ENCODE results near the gene USP5.
"Not testable (repeated sequence)": the region's sequence is repeated elsewhere in the genome, so short reads cannot be mapped to it uniquely, and the experiment has no call there.

USP5 gene

GRCh38 chr12:6867413-6868210, 15.7 kb downstream of the USP5 start, which contains the start of gene TPI1:
Gene TPI1, plus strand, starts transcription at chr12:6867531. Its CDS starts 36 bp downstream, at chr12:6867567.
- peak; percentile 70 for DNase-seq

DNA sequence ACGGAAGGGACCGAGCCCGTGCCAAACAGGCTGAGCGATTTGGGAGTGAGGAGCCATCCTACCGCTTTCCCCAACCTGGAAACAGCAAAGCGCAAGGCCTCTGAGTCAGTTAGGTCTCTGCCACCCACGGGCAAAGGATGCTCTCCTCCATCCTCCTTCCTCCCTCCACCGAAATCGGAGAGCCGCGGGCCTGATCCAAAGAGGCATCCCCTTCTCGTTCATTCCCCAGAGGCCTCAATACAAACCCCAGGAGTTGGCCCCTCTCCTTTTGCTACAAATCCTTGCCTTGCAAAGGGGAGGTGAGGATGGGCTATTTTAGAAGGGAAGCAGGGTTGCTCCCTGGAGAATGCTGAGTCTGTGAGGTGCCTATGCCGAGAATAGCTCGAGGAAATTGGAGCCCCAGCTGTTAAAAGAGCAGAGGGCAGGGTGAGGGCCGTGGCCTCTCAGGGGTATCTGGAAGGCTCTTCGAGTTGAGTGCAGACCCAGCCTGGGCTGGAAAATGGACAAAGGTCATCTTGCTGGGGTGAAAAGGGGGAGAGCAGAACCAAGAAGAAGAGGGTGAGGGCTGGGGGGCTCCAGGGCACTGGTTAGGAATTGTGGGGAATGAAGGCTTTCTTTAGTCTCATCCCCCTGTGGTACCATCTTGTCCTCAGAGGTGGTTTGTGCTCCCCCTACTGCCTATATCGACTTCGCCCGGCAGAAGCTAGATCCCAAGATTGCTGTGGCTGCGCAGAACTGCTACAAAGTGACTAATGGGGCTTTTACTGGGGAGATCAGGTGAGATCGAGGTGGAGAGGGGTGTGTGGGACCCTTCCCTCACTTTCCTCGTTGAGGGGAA, 16.5 kb downstream of the USP5 start:
- DNase-seq, result no peak

GRCh38 chr12:6869049-6870021, 17.4 kb downstream of the USP5 start:
- DNase-seq, result peak; percentile 88

- DNase-seq, result not testable (repeated sequence)
Measured at GRCh38 chr12:6870304-6870703, 18.4 kb downstream of the USP5 start.

DNA sequence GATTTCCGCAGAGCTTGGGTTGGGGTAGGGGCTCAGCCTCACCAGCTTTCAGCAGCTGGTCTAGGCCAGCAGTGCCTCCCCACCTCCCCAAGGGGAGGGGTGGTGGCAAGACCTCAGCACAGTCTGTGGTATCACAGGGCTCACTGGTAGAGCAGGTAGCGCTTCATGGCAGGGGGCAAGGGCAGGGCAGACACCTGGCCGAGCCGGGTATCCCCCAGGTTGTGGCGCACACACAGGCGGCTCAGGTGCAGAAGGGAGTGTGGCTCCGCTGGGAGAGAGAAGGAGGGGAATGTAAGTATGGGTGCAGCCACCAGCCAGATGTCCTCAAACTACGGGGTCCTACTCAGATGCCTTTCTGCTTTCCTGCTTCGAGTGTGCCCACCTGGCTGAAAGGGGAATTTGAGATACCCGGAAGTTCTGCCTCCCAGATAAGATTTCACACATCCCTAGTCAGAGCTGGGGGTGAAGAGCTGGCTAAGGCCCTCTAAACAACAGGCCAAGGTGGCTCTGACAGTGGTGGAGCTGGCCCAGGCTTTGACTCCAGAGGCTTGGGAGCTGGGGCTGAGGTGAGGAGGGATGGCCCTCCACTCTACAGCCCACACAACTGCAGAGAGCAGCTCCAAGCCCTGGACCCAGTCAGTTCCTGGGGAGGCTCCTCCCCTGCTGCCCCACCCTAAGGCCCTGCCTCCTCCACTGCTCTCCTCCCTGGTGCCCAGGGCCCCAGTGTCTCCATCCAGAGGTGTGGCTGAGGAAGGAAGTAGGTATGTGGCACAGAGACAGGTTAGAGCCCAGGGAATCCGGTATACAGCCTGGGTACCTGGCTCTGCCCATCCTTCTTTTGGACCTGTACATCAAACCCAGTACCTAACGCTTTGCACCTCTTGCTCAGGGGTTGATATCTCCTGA, 19.4 kb downstream of the USP5 start:
- no peak for DNase-seq

GRCh38 chr12:6872073-6873048, 20.4 kb downstream of the USP5 start:
- peak; percentile 82 for DNase-seq

GRCh38 chr12:6873094-6874014, 21.4 kb downstream of the USP5 start, which contains the start of gene SPSB2:
Gene SPSB2, minus strand, starts transcription at chr12:6873303. Its CDS starts 402 bp downstream, at chr12:6872901.
- peak; percentile 100 for DNase-seq

- DNase-seq, result not testable (repeated sequence)
Measured at GRCh38 chr12:6874015-6874368, 22.0 kb downstream of the USP5 start.

DNA sequence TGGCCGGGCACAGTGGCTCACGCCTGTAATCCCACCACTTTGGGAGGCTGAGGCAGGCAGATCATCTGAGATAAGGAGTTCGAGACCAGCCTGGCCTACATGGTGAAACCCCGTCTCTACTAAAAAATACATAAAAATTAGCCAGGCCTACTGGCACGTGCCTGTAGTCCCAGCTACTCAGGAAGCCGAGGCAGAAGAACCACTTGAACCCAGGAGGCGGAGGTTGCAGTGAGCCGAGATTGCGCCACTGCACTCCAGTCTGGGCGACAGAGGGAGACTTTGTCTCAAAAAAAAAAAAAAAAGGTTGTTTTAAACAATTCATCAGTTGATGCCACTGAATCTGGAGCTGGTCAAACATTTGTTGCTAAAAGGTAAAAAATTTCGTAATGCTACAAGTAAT, 27.9 kb downstream of the USP5 start:
- DNase-seq, result not testable (repeated sequence)

GRCh38 chr12:6883252-6883651, 31.3 kb downstream of the USP5 start:
- DNase-seq, result no peak

DNA sequence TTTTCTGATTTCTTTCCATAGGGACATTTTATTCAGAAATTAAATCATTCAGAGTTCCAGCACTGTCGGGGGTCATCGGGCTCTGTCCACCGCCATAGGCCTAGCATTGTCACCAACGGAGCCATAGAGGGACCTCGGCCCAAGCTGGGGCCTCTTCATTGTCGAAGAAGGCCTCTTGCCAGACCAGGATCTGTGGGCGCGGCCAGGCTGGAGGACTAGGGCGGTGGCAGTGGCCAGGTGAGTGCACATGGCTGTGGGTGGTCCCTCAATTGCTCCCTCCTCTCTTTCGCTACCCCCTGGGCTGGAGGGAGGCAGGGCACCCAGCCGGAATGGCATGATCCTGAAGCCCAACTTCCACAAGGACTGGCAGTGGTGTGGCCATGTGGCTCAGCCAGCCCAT, 31.7 kb downstream of the USP5 start:
- DNase-seq, result no peak

DNA sequence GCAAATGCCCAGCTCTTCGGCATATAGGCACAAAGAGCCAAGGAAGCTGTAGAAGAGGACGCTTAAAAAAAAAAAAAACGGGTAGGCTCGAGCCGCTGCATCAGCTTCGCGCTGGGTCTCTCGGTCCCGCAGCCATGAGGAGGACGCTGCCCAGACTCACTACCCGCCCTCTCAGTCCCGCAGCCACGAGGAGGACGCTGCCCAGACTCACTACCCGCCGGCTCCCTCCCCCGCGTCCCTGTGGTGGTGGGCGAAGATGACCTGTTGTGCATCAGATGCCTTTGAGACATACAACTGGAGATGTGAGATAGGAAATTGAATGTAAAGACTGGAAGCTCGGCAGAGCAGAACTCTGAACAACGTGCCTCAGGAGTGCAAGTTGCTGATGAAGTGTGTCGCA, 32.6 kb downstream of the USP5 start:
- DNase-seq, result no peak

- DNase-seq, result not testable (repeated sequence)
Measured at GRCh38 chr12:6886206-6886999, 34.5 kb downstream of the USP5 start.

GRCh38 chr12:6887460-6887859, 35.5 kb downstream of the USP5 start:
- DNase-seq, result no peak

- DNase-seq, result no peak
Measured at GRCh38 chr12:6888360-6888759, 36.4 kb downstream of the USP5 start.

DNA sequence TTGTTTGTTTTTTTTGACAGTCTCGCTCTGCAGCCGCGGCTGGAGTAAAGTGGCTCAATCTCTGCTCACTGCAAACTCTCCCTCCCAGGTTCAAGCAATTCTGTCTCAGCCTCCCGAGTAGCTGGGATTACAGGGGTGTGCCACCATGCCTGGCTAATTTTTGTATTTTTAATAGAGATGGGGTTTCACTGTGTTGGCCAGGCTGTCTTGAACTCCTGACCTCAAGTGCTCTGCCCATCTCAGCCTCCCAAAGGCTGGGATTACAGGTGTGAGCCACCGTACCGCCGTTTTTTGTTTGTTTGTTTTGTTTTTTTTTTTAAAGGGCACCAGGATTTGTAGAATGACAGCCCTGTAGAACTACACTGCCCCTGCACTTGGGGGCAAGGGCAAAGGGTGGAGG, 36.8 kb downstream of the USP5 start:
- DNase-seq, result not testable (repeated sequence)

DNA sequence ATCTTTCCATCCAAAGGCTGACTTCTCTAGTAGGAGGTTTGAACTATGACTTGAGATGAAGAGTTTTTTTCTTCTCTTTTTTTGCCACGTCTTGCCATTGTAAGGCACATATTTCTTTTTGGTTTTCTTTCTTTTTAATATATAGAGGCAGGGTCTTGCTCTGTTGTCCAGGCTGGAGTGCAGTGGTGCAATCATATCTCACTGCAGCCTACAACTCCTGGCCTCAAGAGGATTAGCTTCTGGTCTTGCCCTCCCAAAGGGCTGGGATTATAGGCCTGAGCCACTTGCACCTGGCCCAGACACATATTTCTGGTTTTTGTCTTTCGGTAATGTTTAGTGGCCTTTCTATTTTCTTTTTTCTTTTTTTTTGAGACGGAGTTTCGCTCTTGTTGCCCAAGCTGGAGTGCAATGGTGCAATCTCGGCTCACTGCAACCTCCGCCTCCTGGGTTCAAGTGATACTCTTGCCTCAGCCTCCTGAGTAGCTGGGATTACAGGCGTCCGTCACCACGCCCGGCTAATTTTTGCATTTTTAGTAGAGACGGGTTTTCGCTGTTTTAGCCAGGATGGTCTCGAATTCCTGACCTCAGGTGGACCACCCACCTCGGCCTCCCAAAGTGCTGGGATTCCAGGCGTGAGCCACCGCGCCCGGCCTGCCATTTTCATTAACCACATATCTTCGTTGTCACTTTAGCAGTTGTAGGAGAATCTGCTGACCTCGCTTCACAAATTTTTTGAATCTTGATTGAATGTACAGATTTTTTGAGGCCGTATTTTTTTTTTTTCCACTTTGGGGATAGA, 38.0 kb downstream of the USP5 start:
- not testable (repeated sequence) for DNase-seq
